AG10803 (cell line): ENCODE measurements around the gene SMG6.
"Not testable (repeated sequence)": the region's sequence is repeated elsewhere in the genome, so short reads cannot be mapped to it uniquely, and the experiment has no call there.

Source experiments
- DNase-seq: peaks from one replicate; pipeline ENCODE4 v3.0.0; 2010; ENCODE audit warnings: low read depth
- H3K4me3 ChIP-seq: 2 replicates; pipeline ENCODE4 v1.5.1; 2011; ENCODE audit warnings: mild to moderate bottlenecking, low read length, control low read depth
- CTCF ChIP-seq: conservative IDR thresholded peaks from 2 replicates; pipeline ENCODE4 v1.5.1; 2011; ENCODE audit warnings: mild to moderate bottlenecking, low read length, control low read depth, inconsistent platforms

The SMG6 gene

GRCh38 chr17:2149934-2150333 lies 153.7 kb downstream of the SMG6 start:
- DNase-seq, result no peak
- no peak for TF ChIP-seq CTCF
- H3K4me3 ChIP-seq, result no peak overlapping the region

GRCh38 chr17:2146132-2146871 lies 157.3 kb downstream of the SMG6 start:
- no peak for DNase-seq
- no peak for TF ChIP-seq CTCF

GRCh38 chr17:2144701-2145100 lies 158.9 kb downstream of the SMG6 start:
- no peak for DNase-seq
- no peak overlapping the region for H3K4me3 ChIP-seq
- no peak for TF ChIP-seq CTCF

More at GRCh38 chr17:2146132-2146871, 157.3 kb downstream of the SMG6 start:
- H3K4me3 ChIP-seq, result no peak overlapping the region

GRCh38 chr17:2143332-2143731 lies 160.3 kb downstream of the SMG6 start:
- no peak for TF ChIP-seq CTCF
- DNase-seq, result no peak

GRCh38 chr17:2142682-2143081 lies 160.9 kb downstream of the SMG6 start:
- DNase-seq, H3K4me3 ChIP-seq: not testable (repeated sequence)

More at GRCh38 chr17:2143332-2143731, 160.3 kb downstream of the SMG6 start:
- H3K4me3 ChIP-seq, result no peak overlapping the region

- no peak for DNase-seq
- no peak for TF ChIP-seq CTCF
- H3K4me3 ChIP-seq, result no peak overlapping the region
These were observed 162.9 kb downstream of the SMG6 start for GRCh38 chr17:2140683-2141082.

- peak; percentile 66 for DNase-seq
- TF ChIP-seq CTCF, result no peak
- no peak overlapping the region for H3K4me3 ChIP-seq
These were observed 164.8 kb downstream of the SMG6 start for GRCh38 chr17:2138761-2139160.

GRCh38 chr17:2138318-2138717 lies 165.3 kb downstream of the SMG6 start:
- DNase-seq, result peak; percentile 28
- TF ChIP-seq CTCF, result no peak
- no peak overlapping the region for H3K4me3 ChIP-seq
